GM12878 (cell line): ENCODE data around the gene OPN1MW3. TPM values are rescaled to one million over a fixed set of nuclear protein-coding genes. Genes with fewer than 3 reads are reported as not detected.

ENCODE experiments used
- ATAC-seq: fragments of 200-7000 bp; cut with Tn5 transposase; 3 replicates; pipeline ENCODE4 v1.9.1; 2020; ENCODE audit warnings: mild to moderate bottlenecking, moderate library complexity
- BruUV-seq: library from RNA; stranded (reverse); fragments of 400-500 nt; replicated peaks from 2 replicates; lab custom pipeline; 2021; lab: Mats Ljungman, UMichigan
- CTCF ChIA-PET: fragments of 300-600 bp; sonication (Branson Sonifier 250); formaldehyde crosslinking; extraction: SDS; loops from one replicate; lab custom pipeline; 2021; ENCODE audit warnings: inconsistent platforms; lab: Yijun Ruan, JAX
- POLR2A ChIA-PET: fragments of 350-600 bp; formaldehyde crosslinking; extraction: SDS; loops from one replicate; lab custom pipeline; 2021; ENCODE audit warnings: inconsistent platforms; lab: Charles Lee
- RAD21 ChIA-PET: fragments of 300-600 bp; sonication (Branson Sonifier 250); formaldehyde crosslinking; loops from one replicate; lab custom pipeline; 2023; ENCODE audit warnings: antibody characterized with exemption; ENCODE audit not compliant: unreplicated experiment; lab: Charles Lee
- SMC1A ChIA-PET: fragments of 300-600 bp; sonication (Branson Sonifier 250); formaldehyde crosslinking; loops from one replicate; lab custom pipeline; 2023; ENCODE audit not compliant: unreplicated experiment, uncharacterized antibody; lab: Charles Lee
- DNase-seq: peaks from one replicate; pipeline ENCODE4 v3.0.0-alpha.2; 2011; ENCODE audit warnings: low read depth, low spot score
- FAIRE-seq: peaks from 3 replicates; lab custom pipeline; 2011; peaks lifted over from hg19 to GRCh38; lab: Jason Lieb, UNC
- H2AFZ ChIP-seq: 2 replicates; pipeline ENCODE4 v1.6.0; 2011; ENCODE audit warnings: low read depth, low read length, control low read depth; ENCODE audit not compliant: control insufficient read depth
- H3K27ac ChIP-seq: 2 replicates; pipeline ENCODE4 v1.5.1; 2011; ENCODE audit warnings: control low read depth; ENCODE audit not compliant: control insufficient read depth, insufficient read depth
- H3K27me3 ChIP-seq, 2 experiments: replicated peaks in 1 of 2; 2 replicates each; pipeline versions ENCODE4 v1.6.0 to v1.6.1; 2011; ENCODE audit warnings: low read length in 1 of 2; ENCODE audit not compliant: control insufficient read depth in 2 of 2, insufficient read depth in 2 of 2
- H3K36me3 ChIP-seq, 2 experiments: 2 replicates each; pipeline ENCODE4 v1.5.1; 2011; ENCODE audit warnings: low read length in 1 of 2; ENCODE audit not compliant: control insufficient read depth in 2 of 2, insufficient read depth in 2 of 2
- H3K4me1 ChIP-seq: 2 replicates; pipeline ENCODE4 v1.6.1; 2011; ENCODE audit warnings: mild to moderate bottlenecking, low read length, moderate library complexity, mixed read lengths; ENCODE audit not compliant: control insufficient read depth, insufficient read depth
- H3K4me2 ChIP-seq: 2 replicates; pipeline ENCODE4 v1.6.0; 2011; ENCODE audit warnings: control low read depth; ENCODE audit not compliant: control insufficient read depth, insufficient read depth
- H3K4me3 ChIP-seq: fragments of 200-600 bp; sonication (generic); 2 replicates; pipeline ENCODE4 v1.5.1; 2016
- H3K79me2 ChIP-seq: 2 replicates; pipeline ENCODE4 v1.6.0; 2011; ENCODE audit warnings: low read length; ENCODE audit not compliant: control insufficient read depth, insufficient read depth
- H3K9ac ChIP-seq: 2 replicates; pipeline ENCODE4 v1.8.0; 2011; ENCODE audit warnings: low read length, control low read depth, mixed read lengths; ENCODE audit not compliant: control insufficient read depth, insufficient read depth
- H3K9me3 ChIP-seq: replicated peaks from 3 replicates; pipeline ENCODE4 v1.5.1; 2011; ENCODE audit warnings: mild to moderate bottlenecking, low read length; ENCODE audit not compliant: control insufficient read depth, insufficient read depth
- H4K20me1 ChIP-seq: 2 replicates; pipeline ENCODE4 v1.6.0; 2011; ENCODE audit not compliant: control insufficient read depth, insufficient read depth
- CHD4 ChIP-seq: fragments of 200-600 bp; sonication (generic); IDR thresholded peaks from 2 replicates; pipeline ENCODE4 v1.6.1; 2016; ENCODE audit warnings: mild to moderate bottlenecking
- HDGF ChIP-seq: fragments of 450-650 bp; IDR thresholded peaks from 2 replicates; pipeline ENCODE4 v1.6.1; 2016; ENCODE audit warnings: antibody characterized with exemption
- RAD21 ChIP-seq: IDR thresholded peaks from 2 replicates; pipeline ENCODE4 v1.6.1; 2011; ENCODE audit warnings: mild to moderate bottlenecking, low read depth, low read length, moderate library complexity; ENCODE audit not compliant: insufficient read depth
- RAD51 ChIP-seq: fragments of 450-650 bp; IDR thresholded peaks from 2 replicates; pipeline ENCODE4 v1.6.1; 2016; ENCODE audit warnings: moderate library complexity, mild to moderate bottlenecking, inconsistent platforms
- SUZ12 ChIP-seq: fragments of 200-600 bp; sonication (generic); IDR thresholded peaks from one replicate; pipeline ENCODE4 v1.6.1; 2018; ENCODE audit warnings: antibody characterized with exemption, mild to moderate bottlenecking; ENCODE audit not compliant: unreplicated experiment
- ZBTB11 ChIP-seq: fragments of 450-650 bp; formaldehyde crosslinking; IDR thresholded peaks from 2 replicates; pipeline ENCODE4 v1.5.0; 2022; ENCODE audit warnings: mild to moderate bottlenecking, missing genetic modification characterization
- WGBS: methylation state at CpG from one replicate; pipeline ENCODE4 v1.1.6; 2016; ENCODE audit warnings: low lambda C conversion rate; ENCODE audit not compliant: insufficient replicate concordance, insufficient coverage; ENCODE audit errors: missing lambda C conversion rate; 5-methylcytosine and 5-hydroxymethylcytosine counted together
- in situ Hi-C: fragments of 300-500 bp; cut with MboI; formaldehyde crosslinking; loops from 9 replicates; pipeline ENCODE4 v1.14.3; 2018; ENCODE audit warnings: mixed read lengths
- intact Hi-C: fragments of 100-400 bp; cut with micrococcal nuclease; formaldehyde crosslinking; loops from one replicate; pipeline ENCODE4 v1.14.2; 2022; ENCODE audit not compliant: unreplicated experiment
- polyA plus RNA-seq, 11 experiments: library from polyadenylated mRNA; depleted of rRNA in 4 of 11; unstranded in 6 of 11; stranded (reverse) in 5 of 11; fragments of >200 nt; fragmentation: Nextera tagmentation in 4 of 11; fragmentation: Illumina TruSeq in 1 of 11; extraction: Ambion mirVana in 4 of 11; extraction: Trizol in 1 of 11; gene quantifications; 1 replicate in 1 of 11; 2 replicates in 10 of 11; pipeline versions ENCODE4 v1.2.1 to v1.2.3, GENCODE V29; 2011 to 2016; ENCODE audit warnings: inconsistent platforms in 2 of 11, missing spikeins in 2 of 11, low read depth in 1 of 11
- total RNA-seq, 4 experiments: library from RNA; depleted of rRNA in 3 of 4; stranded (reverse); fragments of >200 nt in 3 of 4; fragmentation: Illumina TruSeq in 1 of 4; extraction: Trizol in 1 of 4; gene quantifications; 2 replicates each; pipeline versions ENCODE4 v1.2.1 to v1.2.3, GENCODE V29; 2013 to 2021

OPN1MW3 gene
- total and polyA plus RNA-seq, 10 of the 15 experiments (the other 5 are each of a cell fraction or from before 2014, with no cell fraction given) = not detected

- SMC1A ChIA-PET = interaction anchor here (0.9 kb wide), 1 partner anchor 174 kb away, joined by 4 read pairs; no protein-coding TSS in a partner anchor
- no peak overlapping the region for H2AFZ ChIP-seq
- no peak overlapping the region for H3K4me2 ChIP-seq
- H4K20me1 ChIP-seq = no peaks in the 10 kb centered on the region
- ATAC-seq (no peak), DNase-seq (no peak), FAIRE-seq (no peak)
- intact Hi-C loops (no loop called here), in situ Hi-C loops (loop anchor here (25.0 kb wide), 1 partner anchor 172 kb away; the partner anchor contains the start of gene OPN1LW)
- no TSS peak for BruUV-seq
- no peaks in the 10 kb centered on the region for H3K36me3 ChIP-seq
- POLR2A ChIA-PET = interaction anchor here (0.5 kb wide), 1 partner anchor 331 kb away, joined by 9 read pairs; no protein-coding TSS in a partner anchor
- RAD21 ChIA-PET = interaction anchor here (0.7 to 1.3 kb wide), 3 partner anchors 11 to 173 kb away, joined by 3 to 4 read pairs (median 3); no protein-coding TSS in a partner anchor
- H3K9ac ChIP-seq = no peak overlapping the region
- CTCF ChIA-PET = interaction anchor here (0.7 to 4.0 kb wide), 7 partner anchors 9 to 218 kb away, joined by 3 to 17 read pairs (median 4); no protein-coding TSS in a partner anchor
- H3K4me1 ChIP-seq = peaks cover 5% of the 10 kb centered on the region; the same call in 1 of the 2 replicates
- no peak overlapping the region for H3K4me3 ChIP-seq
- no peak overlapping the region for H3K27ac ChIP-seq
- WGBS = 27% methylated on average over 16 of the region's 16 CpGs
- no peaks in the 10 kb centered on the region for H3K27me3 ChIP-seq
- no peaks in the 10 kb centered on the region; the same call in 2 of the 3 replicates for H3K9me3 ChIP-seq
- TF ChIP-seq HDGF (no peak), RAD51 (no peak), RAD21 (no peak), SUZ12 (no peak), ZBTB11 (CRISPR knock-in tag) (no peak), CHD4 (no peak)
- H3K79me2 ChIP-seq = no peaks in the 10 kb centered on the region
Observed at GRCh38 chrX:154309041-154309775, 51.8 kb downstream of the OPN1MW3 start.
